ENCODE measurements around the gene RBP4. TPM values are rescaled to one million over a fixed set of nuclear protein-coding genes. Genes with fewer than 3 reads are reported as not detected.

RBP4 gene
- total and polyA plus RNA-seq, 4 donors = 8.7 to 37.5 (median 10.8) TPM

DNA sequence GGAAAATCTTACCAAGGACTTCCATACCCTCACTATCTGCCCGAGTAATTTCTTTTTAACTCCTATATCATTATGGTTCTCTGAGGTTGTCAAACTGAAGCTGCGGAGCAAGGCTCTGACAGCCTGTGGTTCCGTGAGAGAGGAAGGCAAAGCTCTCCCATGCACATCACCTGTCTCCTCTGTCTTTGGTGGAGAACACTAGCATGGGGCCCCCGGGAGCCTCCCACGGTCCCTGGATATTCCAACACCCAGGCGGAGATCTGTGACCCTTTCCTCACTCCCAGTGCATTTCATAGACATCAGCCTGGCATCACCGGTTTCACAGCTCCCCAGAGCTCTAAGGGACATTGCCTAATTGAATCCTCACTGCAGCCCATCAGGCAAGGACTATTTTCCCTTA lies 10.4 kb downstream of the RBP4 start:
- no peak for DNase-seq
- intact Hi-C loops (cut with DNase I) = no loop called here
- Histone ChIP-seq H3K27ac (ENCODE audit: low read depth in 1 of 2, low read length in 2 of 2) (no peak overlapping the region), H3K4me3 (ENCODE audit: low read length in 2 of 2) (no peak overlapping the region), H3K9me3 (ENCODE audit: control insufficient read depth, low read length) (no peaks in the 10 kb centered on the region), H3K36me3 (ENCODE audit: control insufficient read depth in 1 of 2, insufficient read depth in 2 of 2, low read length in 1 of 2) (no peaks in the 10 kb centered on the region), H3K27me3 (ENCODE audit: control insufficient read depth in 1 of 2, insufficient read depth in 2 of 2, low read length in 1 of 2) (no peaks in the 10 kb centered on the region), H3K4me1 (ENCODE audit: control insufficient read depth in 1 of 2, insufficient read depth in 2 of 2, low read length in 2 of 2) (no peaks in the 10 kb centered on the region)
- ATAC-seq (ENCODE audit: low FRiP score) = no peak
- 94 to 95% methylated on average over 7 of the region's 7 CpGs for WGBS, 2 donors

GRCh38 chr10:93589648-93590562 lies 11.1 kb downstream of the RBP4 start:
- WGBS, 2 donors = 91% methylated on average over 15 of the region's 15 CpGs
- no peaks in the 10 kb centered on the region for H3K36me3 ChIP-seq (ENCODE audit: control insufficient read depth in 1 of 2, insufficient read depth in 2 of 2, low read length in 1 of 2)
- no peak for DNase-seq
- no peaks in the 10 kb centered on the region for H3K4me1 ChIP-seq (ENCODE audit: control insufficient read depth in 1 of 2, insufficient read depth in 2 of 2, low read length in 2 of 2)
- H3K27me3 ChIP-seq (ENCODE audit: control insufficient read depth in 1 of 2, insufficient read depth in 2 of 2, low read length in 1 of 2) = no peaks in the 10 kb centered on the region
- no peak for ATAC-seq (ENCODE audit: low FRiP score)
- intact Hi-C loops (cut with DNase I) = no loop called here
- H3K9me3 ChIP-seq (ENCODE audit: control insufficient read depth, low read length) = no peaks in the 10 kb centered on the region
- H3K4me3 ChIP-seq (ENCODE audit: low read length in 2 of 2) = no peak overlapping the region
- no peak overlapping the region for H3K27ac ChIP-seq (ENCODE audit: low read depth in 1 of 2, low read length in 2 of 2)

GRCh38 chr10:93584445-93584844 lies 16.6 kb downstream of the RBP4 start:
- Histone ChIP-seq H3K4me1 (ENCODE audit: control insufficient read depth in 1 of 2, insufficient read depth in 2 of 2, low read length in 2 of 2) (no peaks in the 10 kb centered on the region), H3K4me3 (ENCODE audit: low read length in 2 of 2) (no peak overlapping the region), H3K36me3 (ENCODE audit: control insufficient read depth in 1 of 2, insufficient read depth in 2 of 2, low read length in 1 of 2) (no peaks in the 10 kb centered on the region), H3K27me3 (ENCODE audit: control insufficient read depth in 1 of 2, insufficient read depth in 2 of 2, low read length in 1 of 2) (no peaks in the 10 kb centered on the region), H3K27ac (ENCODE audit: low read depth in 1 of 2, low read length in 2 of 2) (no peak overlapping the region), H3K9me3 (ENCODE audit: control insufficient read depth, low read length) (peaks cover 2% of the 10 kb centered on the region)
- ATAC-seq (ENCODE audit: low FRiP score) = no peak
- intact Hi-C loops (cut with DNase I) = no loop called here
- no peak for DNase-seq
- WGBS, 2 donors = 96 to 98% methylated on average over 7 of the region's 7 CpGs

DNA sequence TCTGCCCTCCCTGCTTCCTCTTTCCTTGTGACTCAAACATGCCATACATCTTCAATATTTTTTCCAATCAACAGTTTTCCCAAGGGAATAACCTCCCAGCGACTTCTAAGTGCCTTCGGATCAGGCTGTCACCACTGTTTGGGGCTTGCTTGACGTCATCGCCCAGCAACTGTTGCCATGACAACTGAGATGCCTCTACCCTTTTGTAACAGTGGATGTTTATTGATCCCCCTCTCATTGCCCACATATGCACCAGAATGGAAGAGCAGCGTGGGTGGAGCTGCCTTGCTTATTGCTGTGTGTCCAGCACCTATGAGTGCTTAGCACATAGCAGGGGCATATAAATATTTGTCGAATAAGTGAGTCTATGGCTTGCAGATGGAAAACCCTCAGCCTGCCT lies 20.2 kb downstream of the RBP4 start:
- Histone ChIP-seq H3K4me3 (ENCODE audit: low read length in 2 of 2) (no peak overlapping the region), H3K27ac (ENCODE audit: low read depth in 1 of 2, low read length in 2 of 2) (no peak overlapping the region), H3K27me3 (ENCODE audit: control insufficient read depth in 1 of 2, insufficient read depth in 2 of 2, low read length in 1 of 2) (peaks cover 0 to 1% of the 10 kb centered on the region in 2 donors), H3K9me3 (ENCODE audit: control insufficient read depth, low read length) (peaks cover 2% of the 10 kb centered on the region), H3K4me1 (ENCODE audit: control insufficient read depth in 1 of 2, insufficient read depth in 2 of 2, low read length in 2 of 2) (no peaks in the 10 kb centered on the region), H3K36me3 (ENCODE audit: control insufficient read depth in 1 of 2, insufficient read depth in 2 of 2, low read length in 1 of 2) (no peaks in the 10 kb centered on the region)
- WGBS, 2 donors = 35 to 39% methylated on average over 6 of the region's 6 CpGs
- no peak for ATAC-seq (ENCODE audit: low FRiP score)
- no peak for DNase-seq
- intact Hi-C loops (cut with DNase I) = no loop called here

DNA sequence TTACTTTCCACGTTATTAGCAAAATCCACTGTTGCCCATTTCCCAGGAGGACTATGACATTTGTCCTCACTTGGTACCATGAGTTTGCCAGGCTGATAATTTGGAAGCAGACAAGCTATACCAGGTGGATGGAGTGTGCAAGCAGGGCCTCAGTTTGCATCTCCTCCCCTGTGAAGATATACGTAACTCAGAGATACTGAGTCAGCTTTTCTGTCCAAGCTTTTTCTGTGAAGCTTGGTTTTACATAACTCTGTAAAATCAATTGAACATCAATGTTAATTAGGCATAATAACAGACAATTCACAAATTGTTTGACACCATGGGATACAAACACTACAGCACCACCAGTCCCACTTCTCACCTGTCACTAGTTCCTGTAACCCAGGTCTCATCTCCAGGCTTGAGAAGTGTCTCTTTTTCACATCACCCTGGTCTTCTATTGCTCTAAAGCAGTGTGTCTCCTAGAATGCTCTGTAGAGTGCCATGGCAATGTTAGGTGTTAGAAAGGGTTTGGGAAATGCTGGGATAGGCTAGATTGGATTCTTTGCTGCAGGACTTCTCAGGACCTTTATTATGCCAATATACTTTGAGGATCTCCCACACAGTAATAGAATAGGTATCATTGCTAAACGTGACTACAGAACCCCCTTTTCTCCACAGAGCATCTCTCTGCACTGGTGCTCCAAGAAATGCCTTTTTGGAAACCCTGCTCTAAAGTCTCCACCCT lies 20.9 kb downstream of the RBP4 start:
- no peak overlapping the region for H3K4me3 ChIP-seq (ENCODE audit: low read length in 2 of 2)
- DNase-seq = no peak
- 85 to 87% methylated on average over 3 of the region's 3 CpGs for WGBS, 2 donors
- peaks cover 2% of the 10 kb centered on the region for H3K9me3 ChIP-seq (ENCODE audit: control insufficient read depth, low read length)
- H3K4me1 ChIP-seq (ENCODE audit: control insufficient read depth in 1 of 2, insufficient read depth in 2 of 2, low read length in 2 of 2) = no peaks in the 10 kb centered on the region
- peaks cover 0 to 1% of the 10 kb centered on the region in 2 donors for H3K27me3 ChIP-seq (ENCODE audit: control insufficient read depth in 1 of 2, insufficient read depth in 2 of 2, low read length in 1 of 2)
- intact Hi-C loops (cut with DNase I) = no loop called here
- no peak overlapping the region for H3K27ac ChIP-seq (ENCODE audit: low read depth in 1 of 2, low read length in 2 of 2)
- ATAC-seq (ENCODE audit: low FRiP score) = no peak
- H3K36me3 ChIP-seq (ENCODE audit: control insufficient read depth in 1 of 2, insufficient read depth in 2 of 2, low read length in 1 of 2) = no peaks in the 10 kb centered on the region

DNA sequence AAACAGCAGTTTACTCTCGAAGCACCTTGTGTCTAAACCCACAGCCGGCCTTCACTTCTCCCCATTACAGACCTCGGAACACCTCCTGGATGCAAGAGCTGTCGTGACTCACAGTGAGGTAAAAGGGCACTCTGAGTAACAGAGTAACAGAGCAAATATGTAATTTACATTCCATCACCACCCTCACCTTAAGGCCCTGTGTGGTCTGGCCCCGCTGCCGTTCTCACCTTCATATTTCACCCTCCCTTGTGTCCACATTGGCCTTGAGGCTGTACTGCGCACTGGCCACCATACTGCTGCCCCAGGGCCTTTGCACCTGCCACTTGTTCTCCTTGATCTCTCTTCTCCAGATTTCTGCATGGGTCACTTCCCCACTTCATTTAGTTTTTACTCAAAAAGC lies 21.9 kb downstream of the RBP4 start:
- Histone ChIP-seq H3K27ac (ENCODE audit: low read depth in 1 of 2, low read length in 2 of 2) (no peak overlapping the region), H3K4me3 (ENCODE audit: low read length in 2 of 2) (no peak overlapping the region), H3K36me3 (ENCODE audit: control insufficient read depth in 1 of 2, insufficient read depth in 2 of 2, low read length in 1 of 2) (no peaks in the 10 kb centered on the region), H3K27me3 (ENCODE audit: control insufficient read depth in 1 of 2, insufficient read depth in 2 of 2, low read length in 1 of 2) (peaks cover 0 to 1% of the 10 kb centered on the region in 2 donors), H3K9me3 (ENCODE audit: control insufficient read depth, low read length) (peaks cover 2% of the 10 kb centered on the region), H3K4me1 (ENCODE audit: control insufficient read depth in 1 of 2, insufficient read depth in 2 of 2, low read length in 2 of 2) (no peaks in the 10 kb centered on the region)
- ATAC-seq (ENCODE audit: low FRiP score) (no peak), DNase-seq (no peak)
- 94 to 95% methylated on average over 7 of the region's 7 CpGs for WGBS, 2 donors
- intact Hi-C loops (cut with DNase I) = no loop called here

GRCh38 chr10:93577565-93577964 lies 23.5 kb downstream of the RBP4 start:
- Histone ChIP-seq H3K27me3 (ENCODE audit: control insufficient read depth in 1 of 2, insufficient read depth in 2 of 2, low read length in 1 of 2) (peaks cover 0 to 1% of the 10 kb centered on the region in 2 donors), H3K27ac (ENCODE audit: low read depth in 1 of 2, low read length in 2 of 2) (no peak overlapping the region), H3K4me3 (ENCODE audit: low read length in 2 of 2) (no peak overlapping the region), H3K36me3 (ENCODE audit: control insufficient read depth in 1 of 2, insufficient read depth in 2 of 2, low read length in 1 of 2) (no peaks in the 10 kb centered on the region), H3K4me1 (ENCODE audit: control insufficient read depth in 1 of 2, insufficient read depth in 2 of 2, low read length in 2 of 2) (no peaks in the 10 kb centered on the region), H3K9me3 (ENCODE audit: control insufficient read depth, low read length) (peaks cover 2% of the 10 kb centered on the region)
- 93 to 98% methylated on average over 3 of the region's 3 CpGs for WGBS, 2 donors
- no peak for DNase-seq
- ATAC-seq (ENCODE audit: low FRiP score) = no peak
- intact Hi-C loops (cut with DNase I) = no loop called here

- H3K27ac ChIP-seq (ENCODE audit: low read depth in 1 of 2, low read length in 2 of 2) = no peak overlapping the region
- ATAC-seq (ENCODE audit: low FRiP score) (no peak), DNase-seq (no peak)
- intact Hi-C loops (cut with DNase I) = no loop called here
- no peak overlapping the region for H3K4me3 ChIP-seq (ENCODE audit: low read length in 2 of 2)
- no peaks in the 10 kb centered on the region for H3K36me3 ChIP-seq (ENCODE audit: control insufficient read depth in 1 of 2, insufficient read depth in 2 of 2, low read length in 1 of 2)
- 82% methylated on average over 3 of the region's 3 CpGs for WGBS, 2 donors
- peaks cover 0 to 1% of the 10 kb centered on the region in 2 donors for H3K27me3 ChIP-seq (ENCODE audit: control insufficient read depth in 1 of 2, insufficient read depth in 2 of 2, low read length in 1 of 2)
- H3K4me1 ChIP-seq (ENCODE audit: control insufficient read depth in 1 of 2, insufficient read depth in 2 of 2, low read length in 2 of 2) = no peaks in the 10 kb centered on the region
- H3K9me3 ChIP-seq (ENCODE audit: control insufficient read depth, low read length) = peaks cover 2% of the 10 kb centered on the region
Measured at GRCh38 chr10:93576888-93577287, 24.1 kb downstream of the RBP4 start.

Measured in aorta (tissue), 5 donors.